Liver (tissue), 9 donors: ENCODE results near the gene NFATC2. TPM values are rescaled to one million over a fixed set of nuclear protein-coding genes. Genes with fewer than 3 reads are reported as not detected.

Experiments used
- DNase-seq: peaks from one replicate; pipeline ENCODE4 v3.0.0-alpha.2; 2017; ENCODE audit warnings: low spot score
- H3K27ac ChIP-seq, 2 donors: one replicate each; pipeline ENCODE4 v1.7.0; 2013; ENCODE audit warnings: inconsistent platforms in 2 of 2, low read length in 2 of 2, control low read depth in 1 of 2, low read depth in 1 of 2, mild to moderate bottlenecking in 1 of 2
- H3K27me3 ChIP-seq, 4 donors: one replicate each; pipeline versions ENCODE4 v1.6.1 to v1.7.0; 2013; ENCODE audit warnings: low read length in 3 of 4, inconsistent platforms in 1 of 4, mild to moderate bottlenecking in 1 of 4, moderate library complexity in 1 of 4; ENCODE audit not compliant: control insufficient read depth in 4 of 4, insufficient read depth in 4 of 4
- H3K36me3 ChIP-seq, 4 donors: one replicate each; pipeline versions ENCODE4 v1.6.1 to v1.7.0; 2013; ENCODE audit warnings: low read length in 3 of 4, mild to moderate bottlenecking in 3 of 4, low read depth in 1 of 4, moderate library complexity in 1 of 4; ENCODE audit not compliant: control insufficient read depth in 4 of 4, insufficient read depth in 3 of 4
- H3K4me1 ChIP-seq, 4 donors: one replicate each; pipeline versions ENCODE4 v1.6.1 to v1.7.0; 2013; ENCODE audit warnings: low read length in 3 of 4, mild to moderate bottlenecking in 3 of 4, moderate library complexity in 1 of 4; ENCODE audit not compliant: control insufficient read depth in 4 of 4, insufficient read depth in 4 of 4
- H3K4me3 ChIP-seq, 3 donors: one replicate each; pipeline versions ENCODE4 v1.6.1 to v1.7.0; 2013; ENCODE audit warnings: low read length in 3 of 3, control low read depth in 1 of 3, low read depth in 1 of 3, mild to moderate bottlenecking in 1 of 3
- H3K9ac ChIP-seq, 2 donors: one replicate each; pipeline ENCODE4 v1.7.0; 2013; ENCODE audit warnings: low read length in 2 of 2, mild to moderate bottlenecking in 2 of 2, moderate library complexity in 2 of 2, control low read depth in 1 of 2, low read depth in 1 of 2
- H3K9me3 ChIP-seq, 4 donors: one replicate each; pipeline versions ENCODE4 v1.6.1 to v1.7.0; 2013; ENCODE audit warnings: low read length in 3 of 4; ENCODE audit not compliant: control insufficient read depth in 4 of 4
- ATF3 ChIP-seq: IDR thresholded peaks from 2 replicates; pipeline ENCODE4 v1.6.1; 2016; ENCODE audit warnings: antibody characterized with exemption
- EGR1 ChIP-seq, 2 donors: IDR thresholded peaks; 2 replicates each; pipeline ENCODE4 v1.6.1; 2016 to 2018; ENCODE audit warnings: antibody characterized with exemption in 2 of 2, low read depth in 2 of 2
- FOXA1 ChIP-seq: IDR thresholded peaks from 2 replicates; pipeline ENCODE4 v1.6.1; 2016; ENCODE audit warnings: antibody characterized with exemption
- FOXA2 ChIP-seq: IDR thresholded peaks from 2 replicates; pipeline ENCODE4 v1.6.1; 2016; ENCODE audit warnings: antibody characterized with exemption
- GABPA ChIP-seq, 2 donors: IDR thresholded peaks in 1 of 2; conservative IDR thresholded peaks in 1 of 2; 2 replicates each; pipeline ENCODE4 v1.6.1; 2016; ENCODE audit warnings: antibody characterized with exemption in 2 of 2, mild to moderate bottlenecking in 1 of 2, moderate library complexity in 1 of 2
- HNF4A ChIP-seq, 2 donors: conservative IDR thresholded peaks; 2 replicates each; pipeline ENCODE4 v1.6.1; 2016; ENCODE audit warnings: antibody characterized with exemption in 2 of 2, mild to moderate bottlenecking in 2 of 2
- HNF4G ChIP-seq: IDR thresholded peaks from 2 replicates; pipeline ENCODE4 v1.6.1; 2016; ENCODE audit warnings: antibody characterized with exemption
- JUND ChIP-seq, 2 donors: IDR thresholded peaks; 2 replicates each; pipeline ENCODE4 v1.6.1; 2016; ENCODE audit warnings: antibody characterized with exemption in 2 of 2
- NR2F2 ChIP-seq: IDR thresholded peaks from 2 replicates; pipeline ENCODE4 v1.6.1; 2016; ENCODE audit warnings: antibody characterized with exemption
- RAD21 ChIP-seq, 2 donors: IDR thresholded peaks; 2 replicates each; pipeline ENCODE4 v1.6.1; 2016; ENCODE audit warnings: antibody characterized with exemption in 2 of 2, mild to moderate bottlenecking in 2 of 2
- REST ChIP-seq: IDR thresholded peaks from 2 replicates; pipeline ENCODE4 v1.6.1; 2016; ENCODE audit warnings: antibody characterized with exemption, mild to moderate bottlenecking
- RXRA ChIP-seq, 2 donors: IDR thresholded peaks; 2 replicates each; pipeline ENCODE4 v1.6.1; 2017 to 2018; ENCODE audit warnings: antibody characterized with exemption in 2 of 2, mild to moderate bottlenecking in 1 of 2
- SP1 ChIP-seq: IDR thresholded peaks from 2 replicates; pipeline ENCODE4 v1.6.1; 2018; ENCODE audit warnings: antibody characterized with exemption, mild to moderate bottlenecking
- TAF1 ChIP-seq: conservative IDR thresholded peaks from 2 replicates; pipeline ENCODE4 v1.6.1; 2016; ENCODE audit warnings: antibody characterized with exemption, mild to moderate bottlenecking
- YY1 ChIP-seq: IDR thresholded peaks from 2 replicates; pipeline ENCODE4 v1.6.1; 2016; ENCODE audit warnings: antibody characterized with exemption, mild to moderate bottlenecking
- ZBTB33 ChIP-seq: IDR thresholded peaks from 2 replicates; pipeline ENCODE4 v1.6.1; 2016; ENCODE audit warnings: antibody characterized with exemption
- WGBS: extraction: QIAGEN DNeasy Blood & Tissue Kit; methylation state at CpG from one replicate; pipeline ENCODE4 v1.1.7; 2013; 5-methylcytosine and 5-hydroxymethylcytosine counted together
- polyA plus RNA-seq, 2 donors: library from polyadenylated mRNA; stranded (reverse) in 1 of 2; unstranded in 1 of 2; fragments of 200-250 nt in 1 of 2; fragments of >200 nt in 1 of 2; fragmentation: Nextera tagmentation in 1 of 2; extraction: Ambion mirVana in 1 of 2; gene quantifications; one replicate each; pipeline versions ENCODE4 v1.2.1 to v1.2.3, GENCODE V29; 2013 to 2015
- total RNA-seq, 2 donors: library from RNA; depleted of rRNA; stranded (reverse); fragments of >200 nt; gene quantifications; one replicate each; pipeline ENCODE4 v1.2.3, GENCODE V29; 2014
- TF ChIP-seq, protein P1 (sequence below): fragments of 150-350 bp; IDR thresholded peaks from 2 replicates; pipeline ENCODE4 v1.5.1; 2017; ENCODE audit warnings: improper control_type of control experiment, low read depth, low read length; ENCODE audit not compliant: missing input control
- TF ChIP-seq, protein P2 (sequence below): IDR thresholded peaks from 2 replicates; pipeline ENCODE4 v1.6.1; 2016; ENCODE audit warnings: antibody characterized with exemption
- donor health status: healthy.
- donor health status: healthy.
- donor health status: healthy.
- donor health status: healthy.
- donor health status: healthy.

The NFATC2 gene
- total and polyA plus RNA-seq, 4 donors, result 1.2 to 6.7 (median 2.6) TPM

GRCh38 chr20:51352791-51353190 lies 189.7 kb downstream of the NFATC2 start:
- TF ChIP-seq TAF1 (no peak), ZBTB33 (no peak), RAD21 (IDR thresholded peaks at IDR 0.05) (no peak), HNF4G (no peak), YY1 (no peak), RXRA (IDR thresholded peaks at IDR 0.05) (no peak), FOXA2 (no peak), GABPA (IDR thresholded peaks at IDR 0.05 in 1 of 2, conservative IDR thresholded peaks at IDR 0.05 in 1 of 2) (no peak), JUND (IDR thresholded peaks at IDR 0.05) (no peak), NR2F2 (no peak), ATF3 (no peak), FOXA1 (no peak), EGR1 (IDR thresholded peaks at IDR 0.05; ENCODE audit: low read depth in 2 of 2) (no peak), HNF4A (conservative IDR thresholded peaks at IDR 0.05) (no peak), REST (no peak), SP1 (no peak)
- TF ChIP-seq, protein P1, sequence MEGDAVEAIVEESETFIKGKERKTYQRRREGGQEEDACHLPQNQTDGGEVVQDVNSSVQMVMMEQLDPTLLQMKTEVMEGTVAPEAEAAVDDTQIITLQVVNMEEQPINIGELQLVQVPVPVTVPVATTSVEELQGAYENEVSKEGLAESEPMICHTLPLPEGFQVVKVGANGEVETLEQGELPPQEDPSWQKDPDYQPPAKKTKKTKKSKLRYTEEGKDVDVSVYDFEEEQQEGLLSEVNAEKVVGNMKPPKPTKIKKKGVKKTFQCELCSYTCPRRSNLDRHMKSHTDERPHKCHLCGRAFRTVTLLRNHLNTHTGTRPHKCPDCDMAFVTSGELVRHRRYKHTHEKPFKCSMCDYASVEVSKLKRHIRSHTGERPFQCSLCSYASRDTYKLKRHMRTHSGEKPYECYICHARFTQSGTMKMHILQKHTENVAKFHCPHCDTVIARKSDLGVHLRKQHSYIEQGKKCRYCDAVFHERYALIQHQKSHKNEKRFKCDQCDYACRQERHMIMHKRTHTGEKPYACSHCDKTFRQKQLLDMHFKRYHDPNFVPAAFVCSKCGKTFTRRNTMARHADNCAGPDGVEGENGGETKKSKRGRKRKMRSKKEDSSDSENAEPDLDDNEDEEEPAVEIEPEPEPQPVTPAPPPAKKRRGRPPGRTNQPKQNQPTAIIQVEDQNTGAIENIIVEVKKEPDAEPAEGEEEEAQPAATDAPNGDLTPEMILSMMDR, result no peak
- TF ChIP-seq, protein P2, sequence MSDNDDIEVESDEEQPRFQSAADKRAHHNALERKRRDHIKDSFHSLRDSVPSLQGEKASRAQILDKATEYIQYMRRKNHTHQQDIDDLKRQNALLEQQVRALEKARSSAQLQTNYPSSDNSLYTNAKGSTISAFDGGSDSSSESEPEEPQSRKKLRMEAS, result no peak
- no peak overlapping the region for H3K9ac ChIP-seq
- no peaks in the 10 kb centered on the region for H3K36me3 ChIP-seq
- H3K9me3 ChIP-seq, result no peaks in the 10 kb centered on the region
- H3K27ac ChIP-seq, result no peak overlapping the region
- no peak for DNase-seq
- H3K4me3 ChIP-seq, result no peak overlapping the region
- H3K4me1 ChIP-seq, result no peaks in the 10 kb centered on the region
- WGBS, result 86% methylated on average over 11 of the region's 11 CpGs
- H3K27me3 ChIP-seq, result no peaks in the 10 kb centered on the region
